ENCODE results near the gene MARCHF5. TPM values are rescaled to one million over a fixed set of nuclear protein-coding genes. Genes with fewer than 3 reads are reported as not detected.
"Not testable (repeated sequence)": the region's sequence is repeated elsewhere in the genome, so short reads cannot be mapped to it uniquely, and the experiment has no call there.

Gene MARCHF5
- total RNA-seq, 3 donors from 2014 or later = 30.5 to 37.2 (median 33.3) TPM

DNA sequence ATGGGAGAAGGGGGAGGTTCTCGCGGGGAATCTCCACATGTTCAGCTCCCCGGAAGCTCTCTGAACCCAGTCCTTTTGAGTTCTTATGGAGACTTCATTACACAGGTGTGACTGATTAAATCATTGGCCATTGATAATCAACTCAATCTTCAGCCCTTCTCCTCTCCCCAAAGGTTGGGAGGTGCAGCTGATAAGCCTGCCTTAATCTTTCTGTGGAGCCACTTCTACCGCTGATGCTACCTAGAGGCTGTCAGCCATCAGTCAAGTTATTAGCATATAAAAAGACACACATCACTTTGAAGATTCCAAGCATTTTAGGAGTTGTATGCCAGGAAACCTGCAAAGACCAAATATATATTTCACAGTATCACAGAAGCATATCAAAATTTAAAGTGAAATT is 91.7 kb downstream of the MARCHF5 start:
- Histone ChIP-seq H3K4me3 (no peak overlapping the region), H3K4me1 (ENCODE audit: low read depth) (no peaks in the 10 kb centered on the region), H3K9me3 (no peaks in the 10 kb centered on the region), H3K36me3 (ENCODE audit: low read depth) (no peaks in the 10 kb centered on the region)
- TF ChIP-seq, protein P1, sequence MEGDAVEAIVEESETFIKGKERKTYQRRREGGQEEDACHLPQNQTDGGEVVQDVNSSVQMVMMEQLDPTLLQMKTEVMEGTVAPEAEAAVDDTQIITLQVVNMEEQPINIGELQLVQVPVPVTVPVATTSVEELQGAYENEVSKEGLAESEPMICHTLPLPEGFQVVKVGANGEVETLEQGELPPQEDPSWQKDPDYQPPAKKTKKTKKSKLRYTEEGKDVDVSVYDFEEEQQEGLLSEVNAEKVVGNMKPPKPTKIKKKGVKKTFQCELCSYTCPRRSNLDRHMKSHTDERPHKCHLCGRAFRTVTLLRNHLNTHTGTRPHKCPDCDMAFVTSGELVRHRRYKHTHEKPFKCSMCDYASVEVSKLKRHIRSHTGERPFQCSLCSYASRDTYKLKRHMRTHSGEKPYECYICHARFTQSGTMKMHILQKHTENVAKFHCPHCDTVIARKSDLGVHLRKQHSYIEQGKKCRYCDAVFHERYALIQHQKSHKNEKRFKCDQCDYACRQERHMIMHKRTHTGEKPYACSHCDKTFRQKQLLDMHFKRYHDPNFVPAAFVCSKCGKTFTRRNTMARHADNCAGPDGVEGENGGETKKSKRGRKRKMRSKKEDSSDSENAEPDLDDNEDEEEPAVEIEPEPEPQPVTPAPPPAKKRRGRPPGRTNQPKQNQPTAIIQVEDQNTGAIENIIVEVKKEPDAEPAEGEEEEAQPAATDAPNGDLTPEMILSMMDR (IDR thresholded peaks at IDR 0.05) = no peak
- ATAC-seq (no peak), DNase-seq (no peak)
- intact Hi-C loops (cut with DNase I, micrococcal nuclease) = no loop called here

GRCh38 chr10:92384741-92385140 is 93.8 kb downstream of the MARCHF5 start:
- Histone ChIP-seq H3K4me3 (no peak overlapping the region), H3K36me3 (ENCODE audit: low read depth) (no peaks in the 10 kb centered on the region), H3K9me3 (no peaks in the 10 kb centered on the region), H3K4me1 (ENCODE audit: low read depth) (no peaks in the 10 kb centered on the region)
- DNase-seq (no peak), ATAC-seq (no peak)
- intact Hi-C loops (cut with DNase I, micrococcal nuclease) = no loop called here
- TF ChIP-seq, protein P1 (IDR thresholded peaks at IDR 0.05) = no peak

DNA sequence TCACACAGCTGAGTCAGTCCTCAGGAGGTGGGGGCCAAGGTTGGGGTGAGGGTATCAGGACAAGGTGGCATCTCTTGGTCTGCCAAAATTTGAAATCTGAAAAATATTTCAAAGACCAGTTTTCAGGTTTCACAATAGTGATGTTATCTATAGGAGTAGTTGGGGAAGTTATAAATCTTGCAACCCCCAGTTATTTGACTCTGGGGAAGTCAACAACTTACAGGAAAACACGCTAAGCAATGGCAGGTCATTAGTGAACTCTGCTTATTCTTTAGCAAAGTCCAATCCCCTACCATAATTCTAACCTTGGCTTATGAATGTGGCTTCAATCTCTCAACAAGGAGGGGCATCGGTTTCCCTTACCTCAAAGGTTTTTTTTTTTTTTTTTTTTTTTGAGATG is 94.9 kb downstream of the MARCHF5 start:
- ATAC-seq (no peak), DNase-seq (no peak)
- intact Hi-C loops (cut with DNase I, micrococcal nuclease) = no loop called here
- no peaks in the 10 kb centered on the region for H3K4me1 ChIP-seq (ENCODE audit: low read depth)
- H3K36me3 ChIP-seq (ENCODE audit: low read depth) = no peaks in the 10 kb centered on the region
- H3K4me3 ChIP-seq = no peak overlapping the region
- TF ChIP-seq, protein P1 (IDR thresholded peaks at IDR 0.05) = no peak
- no peaks in the 10 kb centered on the region for H3K9me3 ChIP-seq

DNA sequence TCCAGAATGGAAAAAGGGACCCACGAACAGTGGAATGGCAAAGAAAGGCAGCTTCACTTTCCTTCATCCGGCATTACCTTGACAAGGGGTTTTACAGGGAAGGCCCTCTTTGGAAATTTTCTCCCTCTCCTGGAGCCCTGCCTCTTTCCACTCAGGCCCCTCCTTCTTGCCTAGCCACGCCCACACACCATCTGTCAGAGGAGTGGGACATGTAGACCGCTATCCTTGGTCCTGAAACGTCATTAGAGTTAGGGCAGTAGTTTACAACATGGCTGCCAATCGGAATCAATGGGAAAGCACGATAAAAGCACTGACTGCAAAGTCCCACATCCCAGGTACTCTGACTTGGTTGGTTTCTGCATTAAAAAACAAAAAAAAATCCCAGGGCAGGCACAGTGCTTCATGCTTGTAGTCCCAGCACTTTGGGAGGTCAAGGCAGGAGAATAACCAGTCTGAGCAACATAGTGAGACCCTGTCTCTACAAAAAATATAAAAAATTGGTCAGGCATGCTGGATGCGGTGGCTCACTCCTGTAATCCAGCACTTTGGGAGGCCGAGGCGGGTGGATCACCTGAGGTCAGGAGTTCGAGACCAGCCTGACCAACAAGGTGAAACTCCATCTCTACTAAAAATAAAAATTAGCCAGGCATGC is 96.4 kb downstream of the MARCHF5 start:
- no peaks in the 10 kb centered on the region for H3K9me3 ChIP-seq
- no peaks in the 10 kb centered on the region for H3K36me3 ChIP-seq (ENCODE audit: low read depth)
- TF ChIP-seq, protein P1 (IDR thresholded peaks at IDR 0.05) = no peak
- intact Hi-C loops (cut with DNase I, micrococcal nuclease) = no loop called here
- peak; percentile 43 for ATAC-seq
- no peak overlapping the region for H3K4me3 ChIP-seq
- H3K4me1 ChIP-seq (ENCODE audit: low read depth) = no peaks in the 10 kb centered on the region
- DNase-seq = peak in 1 of 3 donors; percentile 48

GRCh38 chr10:92393173-92393572 is 102.2 kb downstream of the MARCHF5 start:
- intact Hi-C loops (cut with DNase I, micrococcal nuclease); ATAC-seq; H3K36me3 ChIP-seq (ENCODE audit: low read depth); H3K4me3 ChIP-seq; H3K9me3 ChIP-seq; H3K4me1 ChIP-seq (ENCODE audit: low read depth); DNase-seq: not testable (repeated sequence)

DNA sequence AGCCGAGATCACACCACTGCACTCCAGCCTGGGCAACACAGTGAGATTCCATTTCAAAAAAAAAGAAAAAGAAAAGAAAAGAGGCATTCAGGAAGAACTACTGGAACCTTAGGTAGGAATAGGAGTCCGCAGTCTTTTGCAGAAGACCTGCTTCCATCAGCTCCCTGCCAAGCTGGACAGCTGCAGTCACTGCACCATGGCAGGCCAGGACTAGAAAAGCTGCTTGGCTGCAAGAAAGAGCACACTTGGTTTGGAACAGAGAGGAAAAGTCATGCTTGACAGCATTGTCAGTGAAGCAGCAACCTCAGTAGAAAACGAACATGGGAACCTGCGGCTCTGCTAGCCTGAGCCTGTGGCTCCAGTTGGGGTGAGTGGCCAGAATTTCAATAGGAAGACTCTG is 104.3 kb downstream of the MARCHF5 start:
- DNase-seq = no peak
- Histone ChIP-seq H3K36me3 (ENCODE audit: low read depth) (no peaks in the 10 kb centered on the region), H3K4me3 (no peak overlapping the region), H3K4me1 (ENCODE audit: low read depth) (no peaks in the 10 kb centered on the region), H3K9me3 (no peaks in the 10 kb centered on the region)
- no peak for ATAC-seq
- TF ChIP-seq, protein P1 (IDR thresholded peaks at IDR 0.05) = no peak
- intact Hi-C loops (cut with DNase I, micrococcal nuclease) = no loop called here

GRCh38 chr10:92402234-92402633 is 111.3 kb downstream of the MARCHF5 start:
- H3K4me1 ChIP-seq (ENCODE audit: low read depth); intact Hi-C loops (cut with DNase I, micrococcal nuclease); DNase-seq; H3K9me3 ChIP-seq; H3K4me3 ChIP-seq; ATAC-seq; H3K36me3 ChIP-seq (ENCODE audit: low read depth): not testable (repeated sequence)
